ENCODE data around the gene BEST2.
"Not testable (repeated sequence)": the region's sequence is repeated elsewhere in the genome, so short reads cannot be mapped to it uniquely, and the experiment has no call there.

The BEST2 gene

GRCh38 chr19:12751635-12752034 is at the start of gene BEST2:
TSS of gene BEST2 (plus strand) at chr19:12751791. CDS start at chr19:12752593, 802 bp downstream.
- H3K9ac ChIP-seq: peak within 1 kb of the TSS; percentile 68; the same call in 1 of the 2 replicates
- H4K20me1 ChIP-seq: no peaks in the 10 kb centered on the region
- peaks cover 22% of the 10 kb centered on the region for H3K36me3 ChIP-seq
- H3K9me3 ChIP-seq: peaks cover 16% of the 10 kb centered on the region
- no peak for TF ChIP-seq Cebpa-rat (IDR thresholded peaks at IDR 0.05)
- peak within 1 kb of the TSS; percentile 70; the same call in 1 of the 2 replicates for H3K27ac ChIP-seq
- H3K4me3 ChIP-seq: peak within 1 kb of the TSS; percentile 59
- H3K4me1 ChIP-seq: peaks cover 53% of the 10 kb centered on the region
- no peaks in the 10 kb centered on the region for H3K27me3 ChIP-seq
- peak within 1 kb of the TSS; percentile 99 for H3K4me2 ChIP-seq

DNA sequence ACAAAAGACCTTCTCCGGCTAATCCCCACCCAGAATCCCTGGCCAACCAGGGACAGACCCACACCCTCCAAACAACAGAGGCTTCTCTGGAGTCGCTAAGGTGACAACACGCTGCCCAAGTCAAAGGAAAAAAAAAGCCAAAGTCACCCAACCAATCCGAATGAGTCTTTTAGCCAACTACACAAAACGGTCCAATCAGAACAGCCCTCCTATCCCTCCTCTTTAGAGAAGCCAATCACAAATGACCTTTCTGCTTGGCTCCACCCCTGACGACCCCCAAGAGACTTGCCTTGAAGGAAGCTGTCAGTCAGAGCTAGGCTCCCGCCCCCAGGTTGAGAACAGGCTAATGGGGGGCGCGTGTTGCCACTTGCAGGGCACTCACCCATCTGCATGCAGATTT is 48.5 kb upstream of the BEST2 start:
- peaks cover 6% of the 10 kb centered on the region; the same call in 1 of the 2 replicates for H3K4me1 ChIP-seq
- H3K36me3 ChIP-seq: peaks cover 100% of the 10 kb centered on the region
- no peak overlapping the region for H3K4me2 ChIP-seq
- H4K20me1 ChIP-seq: peaks cover 78% of the 10 kb centered on the region
- no peaks in the 10 kb centered on the region for H3K27me3 ChIP-seq
- no peak for TF ChIP-seq Cebpa-rat (IDR thresholded peaks at IDR 0.05)
- H3K27ac ChIP-seq: no peak overlapping the region
- H3K9me3 ChIP-seq: no peaks in the 10 kb centered on the region
- no peak overlapping the region for H3K9ac ChIP-seq
- no peak overlapping the region for H3K4me3 ChIP-seq

DNA sequence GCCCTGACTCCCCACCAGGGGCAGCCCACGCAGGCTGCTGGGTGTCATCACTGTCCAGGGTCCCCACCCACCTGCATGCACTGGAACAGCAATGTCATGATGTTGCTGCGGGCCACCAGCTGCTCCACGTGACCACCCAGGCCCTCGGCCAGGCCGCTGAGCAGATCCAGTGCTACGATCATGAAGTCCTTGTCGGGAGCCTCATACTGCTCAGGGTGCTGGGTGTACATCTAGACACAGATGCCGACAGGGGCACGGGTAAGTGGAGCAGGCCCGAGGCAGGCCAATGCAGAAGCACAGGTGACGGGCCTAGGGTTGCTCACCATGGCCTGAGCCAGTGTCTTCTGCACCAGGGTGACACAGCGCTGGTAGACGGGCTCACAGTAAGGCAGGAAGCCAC is 46.4 kb upstream of the BEST2 start:
- Histone ChIP-seq H3K27me3 (no peaks in the 10 kb centered on the region), H3K27ac (no peak overlapping the region)
- no peak for TF ChIP-seq Cebpa-rat (IDR thresholded peaks at IDR 0.05)

GRCh38 chr19:12705654-12706331 is 45.8 kb upstream of the BEST2 start:
- no peaks in the 10 kb centered on the region for H3K9me3 ChIP-seq
- no peak for TF ChIP-seq Cebpa-rat (IDR thresholded peaks at IDR 0.05)
- H3K4me3 ChIP-seq: no peak overlapping the region
- no peak overlapping the region for H3K4me2 ChIP-seq
- H4K20me1 ChIP-seq: peaks cover 71% of the 10 kb centered on the region
- no peak overlapping the region for H3K27ac ChIP-seq
- no peak overlapping the region for H3K9ac ChIP-seq
- H3K27me3 ChIP-seq: no peaks in the 10 kb centered on the region
- H3K4me1 ChIP-seq: no peaks in the 10 kb centered on the region
- peaks cover 100% of the 10 kb centered on the region for H3K36me3 ChIP-seq

More for the DNA sequence above, 46.4 kb upstream of the BEST2 start:
- H3K9ac ChIP-seq: no peak overlapping the region; the same call in 1 of the 2 replicates
- no peaks in the 10 kb centered on the region for H3K9me3 ChIP-seq
- H3K36me3 ChIP-seq: peaks cover 100% of the 10 kb centered on the region
- no peaks in the 10 kb centered on the region for H3K4me1 ChIP-seq
- H3K4me3 ChIP-seq: no peak overlapping the region
- H3K4me2 ChIP-seq: no peak overlapping the region
- peaks cover 66% of the 10 kb centered on the region for H4K20me1 ChIP-seq

DNA sequence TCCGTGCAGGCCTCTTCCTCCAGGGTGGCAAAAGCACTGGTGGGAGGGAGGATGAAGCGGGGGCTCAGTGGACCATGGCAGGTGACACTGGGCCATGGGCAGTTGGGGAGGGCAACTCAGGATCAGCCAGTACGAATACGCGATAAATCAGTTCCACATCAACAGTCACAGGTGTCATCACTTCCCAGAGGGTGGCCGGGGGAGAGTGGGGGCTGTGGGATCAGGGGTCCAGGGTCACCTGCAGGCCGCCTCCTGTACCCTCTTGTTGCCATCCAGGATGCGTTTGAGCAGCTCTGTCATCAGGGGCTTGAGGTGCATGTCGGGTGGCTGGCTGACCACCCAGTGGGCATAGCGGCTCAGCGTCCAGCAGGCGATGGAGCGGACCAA is 45.3 kb upstream of the BEST2 start:
- Histone ChIP-seq H4K20me1 (peaks cover 74% of the 10 kb centered on the region), H3K4me2 (no peak overlapping the region), H3K27me3 (no peaks in the 10 kb centered on the region), H3K9me3 (no peaks in the 10 kb centered on the region), H3K27ac (no peak overlapping the region), H3K36me3 (peaks cover 100% of the 10 kb centered on the region), H3K4me3 (no peak overlapping the region), H3K9ac (no peak overlapping the region), H3K4me1 (no peaks in the 10 kb centered on the region)
- no peak for TF ChIP-seq Cebpa-rat (IDR thresholded peaks at IDR 0.05)

GRCh38 chr19:12708641-12709040 is 43.0 kb upstream of the BEST2 start:
- Histone ChIP-seq H3K36me3 (peaks cover 97% of the 10 kb centered on the region), H3K4me2 (no peak overlapping the region), H3K27ac (no peak overlapping the region), H3K4me3 (no peak overlapping the region), H3K9ac (no peak overlapping the region), H3K9me3 (no peaks in the 10 kb centered on the region), H4K20me1 (peaks cover 69% of the 10 kb centered on the region), H3K27me3 (no peaks in the 10 kb centered on the region), H3K4me1 (no peaks in the 10 kb centered on the region)
- TF ChIP-seq Cebpa-rat (IDR thresholded peaks at IDR 0.05): no peak

DNA sequence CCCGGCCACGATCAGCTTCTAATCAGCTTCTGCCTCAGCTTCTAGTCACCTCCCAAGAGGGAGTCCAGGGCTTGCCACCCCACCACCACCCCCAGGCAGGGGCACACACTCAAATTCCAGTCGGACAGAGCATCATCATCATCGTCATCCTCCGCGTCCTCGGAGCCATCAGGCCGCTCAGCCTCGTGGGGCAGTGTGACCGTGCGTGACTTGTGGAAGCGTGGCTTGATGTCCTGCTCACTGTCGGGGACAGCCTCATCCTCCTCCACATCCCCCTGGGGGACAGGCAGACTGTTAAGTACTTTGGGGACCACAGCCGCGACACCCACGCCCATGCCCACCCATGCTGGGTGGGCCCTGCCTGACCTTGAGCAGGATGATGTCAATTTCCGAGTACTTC is 40.4 kb upstream of the BEST2 start:
- no peaks in the 10 kb centered on the region for H3K27me3 ChIP-seq
- no peak for TF ChIP-seq Cebpa-rat (IDR thresholded peaks at IDR 0.05)
- H3K4me3 ChIP-seq: no peak overlapping the region
- H3K27ac ChIP-seq: no peak overlapping the region
- H4K20me1 ChIP-seq: peaks cover 72% of the 10 kb centered on the region
- H3K9ac ChIP-seq: no peak overlapping the region
- H3K36me3 ChIP-seq: peaks cover 97% of the 10 kb centered on the region
- H3K4me2 ChIP-seq: no peak overlapping the region
- H3K9me3 ChIP-seq: no peaks in the 10 kb centered on the region
- H3K4me1 ChIP-seq: no peaks in the 10 kb centered on the region

DNA sequence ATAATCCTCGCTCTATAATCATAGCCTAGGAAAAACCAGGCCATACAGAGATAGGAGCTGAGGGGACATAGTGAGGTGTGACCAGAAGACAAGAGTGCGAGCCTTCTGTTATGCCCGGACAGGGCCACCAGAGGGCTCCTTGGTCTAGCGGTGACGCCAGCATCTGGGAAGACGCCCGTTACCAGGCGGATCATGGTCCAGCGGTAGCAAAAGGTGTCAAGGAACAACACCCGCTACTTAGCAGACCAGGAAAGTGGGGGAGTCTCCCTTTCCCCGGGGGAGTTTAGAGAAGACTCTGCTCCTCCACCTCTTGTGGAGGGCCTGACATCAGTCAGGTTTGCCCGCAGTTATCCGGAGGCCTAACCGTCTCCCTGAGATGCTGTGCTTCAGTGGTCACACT is 39.5 kb upstream of the BEST2 start:
- Histone ChIP-seq H3K36me3 (peaks cover 97% of the 10 kb centered on the region), H4K20me1 (peaks cover 72% of the 10 kb centered on the region)
- H3K9ac ChIP-seq, H3K27ac ChIP-seq, H3K27me3 ChIP-seq, H3K4me2 ChIP-seq, H3K4me3 ChIP-seq, H3K4me1 ChIP-seq, H3K9me3 ChIP-seq: not testable (repeated sequence)

DNA sequence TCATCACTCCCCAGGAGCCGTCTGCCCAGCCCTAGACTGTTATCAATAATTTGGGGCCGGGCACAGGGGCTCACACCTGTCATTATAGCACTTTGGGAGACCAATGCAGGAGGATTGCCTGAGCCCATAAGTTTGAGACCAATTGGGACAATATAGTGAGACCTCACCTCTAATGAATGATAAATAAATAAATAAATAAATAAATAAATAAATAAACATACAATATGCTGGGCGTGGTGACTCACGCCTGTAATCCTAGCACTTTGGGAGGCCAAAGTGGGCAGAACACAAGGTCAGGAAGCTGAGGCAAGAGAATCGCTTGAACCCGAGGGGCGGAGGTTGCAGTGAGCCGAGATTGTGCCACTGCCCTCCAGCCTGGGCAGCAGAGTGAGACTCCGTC is 38.3 kb upstream of the BEST2 start:
- not testable (repeated sequence) for H3K9ac ChIP-seq, H3K27me3 ChIP-seq, H3K9me3 ChIP-seq, H3K4me3 ChIP-seq, H3K27ac ChIP-seq, H3K4me2 ChIP-seq
- Histone ChIP-seq H3K4me1 (peaks cover 11% of the 10 kb centered on the region; the same call in 1 of the 2 replicates), H4K20me1 (peaks cover 83% of the 10 kb centered on the region), H3K36me3 (peaks cover 97% of the 10 kb centered on the region)

DNA sequence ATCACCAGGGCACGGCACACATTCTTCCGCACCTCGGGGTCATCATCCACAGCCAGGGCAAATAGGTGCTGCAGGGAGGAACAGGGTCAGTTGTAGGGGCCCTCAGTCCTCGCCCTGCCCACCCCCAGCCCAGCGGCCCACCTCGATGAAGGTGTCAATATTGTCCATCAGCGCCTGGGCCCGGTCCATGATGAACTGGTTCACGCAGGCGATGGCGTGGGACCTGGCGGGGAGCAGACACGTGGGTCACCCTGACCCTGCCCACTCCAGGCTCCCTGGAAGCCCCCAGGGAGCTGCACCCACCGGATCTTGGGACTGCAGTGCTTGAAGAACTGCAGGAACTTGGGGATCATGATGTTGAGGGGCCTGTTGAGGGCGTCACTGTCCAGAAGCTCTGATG is 36.5 kb upstream of the BEST2 start:
- Histone ChIP-seq H3K4me2 (no peak overlapping the region), H3K27ac (no peak overlapping the region), H3K36me3 (peaks cover 96% of the 10 kb centered on the region), H3K9ac (no peak overlapping the region), H3K27me3 (no peaks in the 10 kb centered on the region), H3K4me1 (peaks cover 29% of the 10 kb centered on the region), H4K20me1 (peaks cover 96% of the 10 kb centered on the region), H3K4me3 (no peak overlapping the region), H3K9me3 (no peaks in the 10 kb centered on the region)
- TF ChIP-seq Cebpa-rat (IDR thresholded peaks at IDR 0.05): no peak

GRCh38 chr19:12715929-12716328 is 35.7 kb upstream of the BEST2 start:
- H3K4me1 ChIP-seq: peaks cover 35% of the 10 kb centered on the region
- H3K9ac ChIP-seq: no peak overlapping the region
- H3K9me3 ChIP-seq: no peaks in the 10 kb centered on the region
- H3K4me3 ChIP-seq: no peak overlapping the region
- H4K20me1 ChIP-seq: peaks cover 96% of the 10 kb centered on the region
- no peak overlapping the region for H3K27ac ChIP-seq
- H3K4me2 ChIP-seq: no peak overlapping the region
- peaks cover 91% of the 10 kb centered on the region for H3K36me3 ChIP-seq
- H3K27me3 ChIP-seq: no peaks in the 10 kb centered on the region
- TF ChIP-seq Cebpa-rat (IDR thresholded peaks at IDR 0.05): no peak

Measured in BLaER1 (cell line).